ENCODE measurements around the gene MTARC2. TPM values are rescaled to one million over a fixed set of nuclear protein-coding genes. Genes with fewer than 3 reads are reported as not detected.

MTARC2 gene
- total RNA-seq, 1 experiment from 2014 or later: 13.3 TPM

- no peak for TF ChIP-seq EZH2phosphoT487 (IDR thresholded peaks at IDR 0.05; ENCODE audit: borderline replicate concordance, low read length)
- TF ChIP-seq EZH2 (IDR thresholded peaks at IDR 0.05; ENCODE audit: low read length, unreplicated experiment): no peak
- no peak for TF ChIP-seq CTCF (conservative IDR thresholded peaks at IDR 0.05; ENCODE audit: low read depth, low read length)
- DNase-seq (no peak), ATAC-seq (no peak)
- ChIA-PET CTCF (no interaction called here), POLR2A (ENCODE audit: unreplicated experiment) (interaction anchor here (0.6 kb wide), 1 partner anchor 24 kb away, joined by 3 read pairs; no protein-coding TSS in a partner anchor)
- H3K4me2 ChIP-seq (ENCODE audit: low read length): no peak overlapping the region
- no peak overlapping the region for H2AFZ ChIP-seq (ENCODE audit: low read length)
- no peaks in the 10 kb centered on the region for H3K9me3 ChIP-seq (ENCODE audit: low read length)
- no peak overlapping the region for H3K27ac ChIP-seq (ENCODE audit: low read length)
- H3F3A ChIP-seq (ENCODE audit: low read length, unreplicated experiment): no peaks in the 10 kb centered on the region
- H3K4me3 ChIP-seq (ENCODE audit: low read length): no peak overlapping the region
- intact Hi-C loops (cut with micrococcal nuclease): no loop called here
- H3K9ac ChIP-seq (ENCODE audit: low read length): no peak overlapping the region
- no TSS peak for BruUV-seq (replicated peaks)
- no peaks in the 10 kb centered on the region for H4K20me1 ChIP-seq (ENCODE audit: low read length)
- no peaks in the 10 kb centered on the region for H3K36me3 ChIP-seq (ENCODE audit: low read depth, low read length)
- H3K9me2 ChIP-seq (replicated peaks; ENCODE audit: low read length): no peaks in the 10 kb centered on the region
- H3K4me1 ChIP-seq (ENCODE audit: insufficient read depth, low read length): no peaks in the 10 kb centered on the region
- H3K27me3 ChIP-seq (ENCODE audit: low read length): no peaks in the 10 kb centered on the region
- no peaks in the 10 kb centered on the region for H3K79me2 ChIP-seq (ENCODE audit: low read length)
These were observed 39.0 kb upstream of the MTARC2 start for GRCh38 chr1:220708936-220709801.

- Histone ChIP-seq H3K4me1 (ENCODE audit: insufficient read depth, low read length) (no peaks in the 10 kb centered on the region), H3K4me3 (ENCODE audit: low read length) (no peak overlapping the region), H3K27me3 (ENCODE audit: low read length) (no peaks in the 10 kb centered on the region), H3K9ac (ENCODE audit: low read length) (no peak overlapping the region), H4K20me1 (ENCODE audit: low read length) (no peaks in the 10 kb centered on the region), H3K4me2 (ENCODE audit: low read length) (no peak overlapping the region), H3K79me2 (ENCODE audit: low read length) (no peaks in the 10 kb centered on the region), H2AFZ (ENCODE audit: low read length) (no peak overlapping the region), H3K9me3 (ENCODE audit: low read length) (no peaks in the 10 kb centered on the region), H3K36me3 (ENCODE audit: low read depth, low read length) (no peaks in the 10 kb centered on the region), H3F3A (ENCODE audit: low read length, unreplicated experiment) (no peaks in the 10 kb centered on the region), H3K9me2 (replicated peaks; ENCODE audit: low read length) (no peaks in the 10 kb centered on the region), H3K27ac (ENCODE audit: low read length) (no peak overlapping the region)
- DNase-seq (no peak), ATAC-seq (no peak)
- intact Hi-C loops (cut with micrococcal nuclease): no loop called here
- TF ChIP-seq CTCF (conservative IDR thresholded peaks at IDR 0.05; ENCODE audit: low read depth, low read length) (no peak), EZH2phosphoT487 (IDR thresholded peaks at IDR 0.05; ENCODE audit: borderline replicate concordance, low read length) (no peak), EZH2 (IDR thresholded peaks at IDR 0.05; ENCODE audit: low read length, unreplicated experiment) (no peak)
- ChIA-PET CTCF (no interaction called here), POLR2A (ENCODE audit: unreplicated experiment) (no interaction called here)
- no TSS peak for BruUV-seq (replicated peaks)
These were observed 37.8 kb upstream of the MTARC2 start for GRCh38 chr1:220710333-220710732.

Measured in PC-3 (cell line).